HEK293 (cell line): ENCODE measurements around the gene ITPRIPL1.

Source experiments
- ZFP3 ChIP-seq: fragments of 450-650 bp; formaldehyde crosslinking; IDR thresholded peaks from 2 replicates; pipeline ENCODE4 v1.5.1; 2016; ENCODE audit warnings: low read depth, missing biosample characterization, missing genetic modification characterization
- ZNF121 ChIP-seq: fragments of 450-650 bp; formaldehyde crosslinking; IDR thresholded peaks from 2 replicates; pipeline ENCODE4 v1.5.1; 2016; ENCODE audit warnings: missing biosample characterization, missing genetic modification characterization
- ZNF23 ChIP-seq: fragments of 450-650 bp; formaldehyde crosslinking; IDR thresholded peaks from 2 replicates; pipeline ENCODE4 v1.5.1; 2016; ENCODE audit warnings: missing biosample characterization, missing genetic modification characterization, borderline replicate concordance
- ZNF292 ChIP-seq: fragments of 450-650 bp; formaldehyde crosslinking; IDR thresholded peaks from 2 replicates; pipeline ENCODE4 v1.5.1; 2016; ENCODE audit warnings: low read depth, missing biosample characterization, missing genetic modification characterization, borderline replicate concordance
- ZNF707 ChIP-seq: fragments of 450-650 bp; formaldehyde crosslinking; IDR thresholded peaks from 2 replicates; pipeline ENCODE4 v1.5.1; 2016; ENCODE audit warnings: missing biosample characterization, missing genetic modification characterization
- TF ChIP-seq, protein P1 (sequence below): fragments of 450-650 bp; formaldehyde crosslinking; IDR thresholded peaks from 2 replicates; pipeline ENCODE4 v1.5.1; 2016; ENCODE audit warnings: missing biosample characterization, missing genetic modification characterization
- TF ChIP-seq, protein P2 (sequence below): fragments of 450-650 bp; formaldehyde crosslinking; IDR thresholded peaks from 2 replicates; pipeline ENCODE4 v1.5.1; 2016; ENCODE audit warnings: missing biosample characterization, missing genetic modification characterization

DNA sequence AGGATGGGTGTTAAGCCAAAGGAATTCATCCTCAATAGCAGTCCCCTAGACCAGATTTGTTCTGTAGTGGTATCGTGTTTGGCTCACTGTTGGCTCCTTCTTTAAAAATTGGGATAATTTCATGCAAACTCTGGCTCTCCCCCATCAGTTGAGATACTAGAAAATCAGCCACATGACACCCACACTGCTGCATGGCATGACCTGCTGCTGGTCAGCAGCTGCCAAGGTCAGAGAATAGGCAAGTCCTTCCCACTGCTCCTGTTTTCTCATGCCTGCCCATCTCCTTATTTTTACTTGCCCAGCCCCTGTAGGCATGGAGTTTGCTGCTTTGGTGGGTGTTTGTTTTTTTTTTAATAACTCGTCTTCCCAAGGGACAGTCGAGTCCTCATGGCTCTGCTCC, 18.7 kb upstream of the ITPRIPL1 start:
- TF ChIP-seq ZNF292 (tag by site-specific recombination), result no peak
- TF ChIP-seq, protein P1, sequence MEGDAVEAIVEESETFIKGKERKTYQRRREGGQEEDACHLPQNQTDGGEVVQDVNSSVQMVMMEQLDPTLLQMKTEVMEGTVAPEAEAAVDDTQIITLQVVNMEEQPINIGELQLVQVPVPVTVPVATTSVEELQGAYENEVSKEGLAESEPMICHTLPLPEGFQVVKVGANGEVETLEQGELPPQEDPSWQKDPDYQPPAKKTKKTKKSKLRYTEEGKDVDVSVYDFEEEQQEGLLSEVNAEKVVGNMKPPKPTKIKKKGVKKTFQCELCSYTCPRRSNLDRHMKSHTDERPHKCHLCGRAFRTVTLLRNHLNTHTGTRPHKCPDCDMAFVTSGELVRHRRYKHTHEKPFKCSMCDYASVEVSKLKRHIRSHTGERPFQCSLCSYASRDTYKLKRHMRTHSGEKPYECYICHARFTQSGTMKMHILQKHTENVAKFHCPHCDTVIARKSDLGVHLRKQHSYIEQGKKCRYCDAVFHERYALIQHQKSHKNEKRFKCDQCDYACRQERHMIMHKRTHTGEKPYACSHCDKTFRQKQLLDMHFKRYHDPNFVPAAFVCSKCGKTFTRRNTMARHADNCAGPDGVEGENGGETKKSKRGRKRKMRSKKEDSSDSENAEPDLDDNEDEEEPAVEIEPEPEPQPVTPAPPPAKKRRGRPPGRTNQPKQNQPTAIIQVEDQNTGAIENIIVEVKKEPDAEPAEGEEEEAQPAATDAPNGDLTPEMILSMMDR (tag by site-specific recombination), result no peak
- TF ChIP-seq ZFP3 (tag by site-specific recombination), result no peak
- no peak for TF ChIP-seq ZNF121 (tag by site-specific recombination)
- TF ChIP-seq, protein P2, sequence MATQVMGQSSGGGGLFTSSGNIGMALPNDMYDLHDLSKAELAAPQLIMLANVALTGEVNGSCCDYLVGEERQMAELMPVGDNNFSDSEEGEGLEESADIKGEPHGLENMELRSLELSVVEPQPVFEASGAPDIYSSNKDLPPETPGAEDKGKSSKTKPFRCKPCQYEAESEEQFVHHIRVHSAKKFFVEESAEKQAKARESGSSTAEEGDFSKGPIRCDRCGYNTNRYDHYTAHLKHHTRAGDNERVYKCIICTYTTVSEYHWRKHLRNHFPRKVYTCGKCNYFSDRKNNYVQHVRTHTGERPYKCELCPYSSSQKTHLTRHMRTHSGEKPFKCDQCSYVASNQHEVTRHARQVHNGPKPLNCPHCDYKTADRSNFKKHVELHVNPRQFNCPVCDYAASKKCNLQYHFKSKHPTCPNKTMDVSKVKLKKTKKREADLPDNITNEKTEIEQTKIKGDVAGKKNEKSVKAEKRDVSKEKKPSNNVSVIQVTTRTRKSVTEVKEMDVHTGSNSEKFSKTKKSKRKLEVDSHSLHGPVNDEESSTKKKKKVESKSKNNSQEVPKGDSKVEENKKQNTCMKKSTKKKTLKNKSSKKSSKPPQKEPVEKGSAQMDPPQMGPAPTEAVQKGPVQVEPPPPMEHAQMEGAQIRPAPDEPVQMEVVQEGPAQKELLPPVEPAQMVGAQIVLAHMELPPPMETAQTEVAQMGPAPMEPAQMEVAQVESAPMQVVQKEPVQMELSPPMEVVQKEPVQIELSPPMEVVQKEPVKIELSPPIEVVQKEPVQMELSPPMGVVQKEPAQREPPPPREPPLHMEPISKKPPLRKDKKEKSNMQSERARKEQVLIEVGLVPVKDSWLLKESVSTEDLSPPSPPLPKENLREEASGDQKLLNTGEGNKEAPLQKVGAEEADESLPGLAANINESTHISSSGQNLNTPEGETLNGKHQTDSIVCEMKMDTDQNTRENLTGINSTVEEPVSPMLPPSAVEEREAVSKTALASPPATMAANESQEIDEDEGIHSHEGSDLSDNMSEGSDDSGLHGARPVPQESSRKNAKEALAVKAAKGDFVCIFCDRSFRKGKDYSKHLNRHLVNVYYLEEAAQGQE (tag by site-specific recombination), result no peak
- TF ChIP-seq ZNF23, result no peak
- no peak for TF ChIP-seq ZNF707 (tag by site-specific recombination)
